IPS DF 6.9 (cell line): Measurements from ENCODE around the gene GSTA5.
A peak's percentile ranks its signal among the peaks of the same experiment; 100 is the strongest.

Experiments
- DNase-seq: peaks from one replicate; pipeline ENCODE4 v3.0.0-alpha.2; 2013; ENCODE audit warnings: low read depth, low spot score
- H3K27ac ChIP-seq: one replicate; pipeline ENCODE4 v1.5.1; 2013; ENCODE audit warnings: low read length, control low read depth
- H3K27me3 ChIP-seq: 2 replicates; pipeline ENCODE4 v1.6.1; 2013; ENCODE audit warnings: mild to moderate bottlenecking, low read length; ENCODE audit not compliant: control insufficient read depth, insufficient read depth
- H3K36me3 ChIP-seq: 2 replicates; pipeline ENCODE4 v1.6.1; 2013; ENCODE audit warnings: low read length; ENCODE audit not compliant: control insufficient read depth, insufficient read depth
- H3K4me1 ChIP-seq: 2 replicates; pipeline ENCODE4 v1.6.1; 2013; ENCODE audit warnings: low read length; ENCODE audit not compliant: control insufficient read depth, insufficient read depth
- H3K4me3 ChIP-seq: 2 replicates; pipeline ENCODE4 v1.5.1; 2013; ENCODE audit warnings: mild to moderate bottlenecking, low read length
- H3K9me3 ChIP-seq: 2 replicates; pipeline ENCODE4 v1.6.1; 2013; ENCODE audit warnings: low read length, inconsistent platforms; ENCODE audit not compliant: control insufficient read depth, insufficient read depth
- WGBS: extraction: QIAGEN DNeasy Blood & Tissue Kit; methylation state at CpG from one replicate; pipeline ENCODE4 v1.1.7; 2013; ENCODE audit warnings: mixed read lengths, missing lambda C conversion rate; ENCODE audit not compliant: insufficient read length, insufficient coverage; 5-methylcytosine and 5-hydroxymethylcytosine counted together

The GSTA5 gene

GRCh38 chr6:52840763-52841585 is at the start of gene GSTA5:
GSTA5 (minus strand) TSS chr6:52840813.
- H3K4me3 ChIP-seq, result no peak within 1 kb of the TSS
- DNase-seq, result no peak
- H3K27ac ChIP-seq, result no peak within 1 kb of the TSS
- no peaks in the 10 kb centered on the region for H3K36me3 ChIP-seq
- no peaks in the 10 kb centered on the region for H3K27me3 ChIP-seq
- WGBS, result no CpG with 5 or more reads among the region's 5 CpGs
- no peaks in the 10 kb centered on the region for H3K4me1 ChIP-seq
- no peaks in the 10 kb centered on the region for H3K9me3 ChIP-seq

GRCh38 chr6:52890018-52890417 is 49.4 kb upstream of the GSTA5 start:
- no peaks in the 10 kb centered on the region for H3K36me3 ChIP-seq
- WGBS, result no CpG with 5 or more reads among the region's 3 CpGs
- H3K27ac ChIP-seq, result no peak overlapping the region
- H3K4me3 ChIP-seq, result no peak overlapping the region
- H3K9me3 ChIP-seq, result no peaks in the 10 kb centered on the region
- no peaks in the 10 kb centered on the region for H3K4me1 ChIP-seq
- no peak for DNase-seq
- H3K27me3 ChIP-seq, result no peaks in the 10 kb centered on the region

GRCh38 chr6:52887910-52888524 is 47.4 kb upstream of the GSTA5 start:
- Histone ChIP-seq H3K27me3 (no peaks in the 10 kb centered on the region), H3K4me3 (no peak overlapping the region), H3K9me3 (no peaks in the 10 kb centered on the region), H3K27ac (no peak overlapping the region), H3K4me1 (no peaks in the 10 kb centered on the region), H3K36me3 (no peaks in the 10 kb centered on the region)
- no CpG with 5 or more reads among the region's 3 CpGs for WGBS
- no peak for DNase-seq

- WGBS, result no CpG with 5 or more reads among the region's 18 CpGs
- DNase-seq, result peak; percentile 48
- Histone ChIP-seq H3K27ac (no peak overlapping the region), H3K4me1 (no peaks in the 10 kb centered on the region; the same call in 1 of the 2 replicates), H3K4me3 (peak overlapping the region; percentile 26; the same call in 1 of the 2 replicates), H3K27me3 (no peaks in the 10 kb centered on the region), H3K36me3 (no peaks in the 10 kb centered on the region), H3K9me3 (no peaks in the 10 kb centered on the region)
These were observed 41.6 kb upstream of the GSTA5 start for GRCh38 chr6:52881996-52882841.

- no peaks in the 10 kb centered on the region for H3K9me3 ChIP-seq
- no peaks in the 10 kb centered on the region for H3K27me3 ChIP-seq
- WGBS, result no CpG with 5 or more reads among the region's 4 CpGs
- H3K4me1 ChIP-seq, result no peaks in the 10 kb centered on the region; the same call in 1 of the 2 replicates
- no peak for DNase-seq
- H3K36me3 ChIP-seq, result no peaks in the 10 kb centered on the region
- no peak overlapping the region for H3K4me3 ChIP-seq
- no peak overlapping the region for H3K27ac ChIP-seq
These were observed 41.0 kb upstream of the GSTA5 start for GRCh38 chr6:52881662-52881995.

GRCh38 chr6:52877786-52878185 is 37.2 kb upstream of the GSTA5 start:
- Histone ChIP-seq H3K36me3 (no peaks in the 10 kb centered on the region), H3K27me3 (no peaks in the 10 kb centered on the region), H3K9me3 (no peaks in the 10 kb centered on the region), H3K4me1 (no peaks in the 10 kb centered on the region; the same call in 1 of the 2 replicates), H3K27ac (no peak overlapping the region), H3K4me3 (no peak overlapping the region)
- no CpG with 5 or more reads among the region's 2 CpGs for WGBS
- DNase-seq, result no peak

- H3K27me3 ChIP-seq, result no peaks in the 10 kb centered on the region
- H3K9me3 ChIP-seq, result no peaks in the 10 kb centered on the region
- H3K36me3 ChIP-seq, result no peaks in the 10 kb centered on the region
- H3K4me3 ChIP-seq, result no peak overlapping the region
- DNase-seq, result no peak
- H3K4me1 ChIP-seq, result no peaks in the 10 kb centered on the region; the same call in 1 of the 2 replicates
- no CpG with 5 or more reads among the region's 3 CpGs for WGBS
- H3K27ac ChIP-seq, result no peak overlapping the region
These were observed 36.6 kb upstream of the GSTA5 start for GRCh38 chr6:52877168-52877567.

- Histone ChIP-seq H3K9me3 (no peaks in the 10 kb centered on the region), H3K4me3 (no peak overlapping the region), H3K4me1 (no peaks in the 10 kb centered on the region), H3K27ac (no peak overlapping the region), H3K36me3 (no peaks in the 10 kb centered on the region), H3K27me3 (no peaks in the 10 kb centered on the region)
- no CpG with 5 or more reads among the region's 7 CpGs for WGBS
- no peak for DNase-seq
These were observed 35.6 kb upstream of the GSTA5 start for GRCh38 chr6:52876056-52876787.

- no peaks in the 10 kb centered on the region for H3K36me3 ChIP-seq
- no peaks in the 10 kb centered on the region for H3K27me3 ChIP-seq
- H3K4me1 ChIP-seq, result no peaks in the 10 kb centered on the region
- no CpG with 5 or more reads among the region's 4 CpGs for WGBS
- no peak overlapping the region for H3K4me3 ChIP-seq
- no peak for DNase-seq
- H3K27ac ChIP-seq, result no peak overlapping the region
- H3K9me3 ChIP-seq, result no peaks in the 10 kb centered on the region
These were observed 31.4 kb upstream of the GSTA5 start for GRCh38 chr6:52872031-52872430.

GRCh38 chr6:52871621-52872020 is 31.0 kb upstream of the GSTA5 start:
- no peak overlapping the region for H3K27ac ChIP-seq
- DNase-seq, result no peak
- no CpG with 5 or more reads among the region's 3 CpGs for WGBS
- no peaks in the 10 kb centered on the region for H3K4me1 ChIP-seq
- H3K27me3 ChIP-seq, result no peaks in the 10 kb centered on the region
- H3K36me3 ChIP-seq, result no peaks in the 10 kb centered on the region
- H3K4me3 ChIP-seq, result no peak overlapping the region
- H3K9me3 ChIP-seq, result no peaks in the 10 kb centered on the region
